B cell (primary cell): ENCODE measurements around the gene LPIN2.

Experiments
- EZH2 ChIP-seq: IDR thresholded peaks from 2 replicates; pipeline ENCODE4 v1.6.1; 2012; ENCODE audit warnings: borderline replicate concordance, low read depth, mild to moderate bottlenecking, moderate library complexity, low read length; ENCODE audit not compliant: insufficient read depth, poor library complexity, severe bottlenecking
- TF ChIP-seq, protein P1 (sequence below): fragments of 200-600 bp; IDR thresholded peaks from one replicate; pipeline ENCODE4 v1.8.0; 2022; ENCODE audit warnings: antibody characterized with exemption, mild to moderate bottlenecking

DNA sequence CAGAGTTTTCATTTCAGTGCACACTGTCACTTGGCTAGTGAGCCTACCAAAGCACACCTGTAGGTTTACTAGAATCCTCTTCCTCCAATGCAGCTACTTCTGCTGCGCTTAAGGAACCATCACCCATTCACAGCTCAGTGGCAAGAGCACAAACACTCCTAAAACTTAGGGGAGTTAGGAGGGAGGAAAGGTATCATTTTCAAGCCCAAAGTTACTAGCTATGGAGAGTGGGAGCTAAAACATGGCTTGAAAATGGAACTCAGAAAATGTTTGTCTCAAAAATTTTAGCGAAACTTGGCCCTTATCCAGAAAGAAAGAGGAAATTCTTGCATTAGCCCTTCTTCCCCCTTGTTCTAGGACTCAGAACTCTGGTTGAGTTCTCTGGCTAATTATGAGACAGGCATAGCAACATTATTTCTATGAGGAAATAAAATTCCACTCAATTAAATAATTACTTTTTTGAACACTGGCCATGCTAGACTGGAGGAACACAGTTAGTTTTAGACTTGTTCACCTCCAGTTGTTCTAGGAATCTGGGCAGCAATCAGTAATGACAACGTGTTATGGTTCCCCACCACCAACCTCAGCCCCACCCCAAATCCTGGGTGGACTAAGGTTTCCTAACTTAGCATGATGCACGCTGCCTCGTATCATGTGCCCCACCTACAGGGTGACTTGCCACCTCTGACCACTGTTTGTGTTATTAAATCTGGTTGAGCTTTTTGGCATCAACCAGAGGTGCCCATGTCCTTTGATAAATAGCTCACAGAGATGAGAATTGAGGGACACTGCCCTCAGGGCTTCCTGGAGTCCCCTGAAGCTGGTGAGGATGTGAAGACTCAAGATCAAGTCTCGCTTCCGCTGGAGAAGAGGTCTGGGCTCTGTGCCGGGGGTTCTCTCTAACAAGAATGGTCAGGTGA, 32.8 kb downstream of the LPIN2 start:
- TF ChIP-seq, protein P1, sequence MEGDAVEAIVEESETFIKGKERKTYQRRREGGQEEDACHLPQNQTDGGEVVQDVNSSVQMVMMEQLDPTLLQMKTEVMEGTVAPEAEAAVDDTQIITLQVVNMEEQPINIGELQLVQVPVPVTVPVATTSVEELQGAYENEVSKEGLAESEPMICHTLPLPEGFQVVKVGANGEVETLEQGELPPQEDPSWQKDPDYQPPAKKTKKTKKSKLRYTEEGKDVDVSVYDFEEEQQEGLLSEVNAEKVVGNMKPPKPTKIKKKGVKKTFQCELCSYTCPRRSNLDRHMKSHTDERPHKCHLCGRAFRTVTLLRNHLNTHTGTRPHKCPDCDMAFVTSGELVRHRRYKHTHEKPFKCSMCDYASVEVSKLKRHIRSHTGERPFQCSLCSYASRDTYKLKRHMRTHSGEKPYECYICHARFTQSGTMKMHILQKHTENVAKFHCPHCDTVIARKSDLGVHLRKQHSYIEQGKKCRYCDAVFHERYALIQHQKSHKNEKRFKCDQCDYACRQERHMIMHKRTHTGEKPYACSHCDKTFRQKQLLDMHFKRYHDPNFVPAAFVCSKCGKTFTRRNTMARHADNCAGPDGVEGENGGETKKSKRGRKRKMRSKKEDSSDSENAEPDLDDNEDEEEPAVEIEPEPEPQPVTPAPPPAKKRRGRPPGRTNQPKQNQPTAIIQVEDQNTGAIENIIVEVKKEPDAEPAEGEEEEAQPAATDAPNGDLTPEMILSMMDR = no peak
- TF ChIP-seq EZH2 = no peak
